Caco-2 (cell line): Measurements from ENCODE around the gene CHAC1. TPM values are rescaled to one million over a fixed set of nuclear protein-coding genes. Genes with fewer than 3 reads are reported as not detected.

Source experiments
- BruUV-seq: library from RNA; stranded (reverse); fragments of 400-500 nt; replicated peaks from 2 replicates; lab custom pipeline; 2021; lab: Mats Ljungman, UMichigan
- CTCF ChIA-PET: fragments of 300-600 bp; sonication (Branson Sonifier 250); formaldehyde crosslinking; loops from one replicate; lab custom pipeline; 2022; ENCODE audit warnings: antibody characterized with exemption; lab: Charles Lee
- POLR2A ChIA-PET: fragments of 300-600 bp; sonication (Branson Sonifier 250); formaldehyde crosslinking; loops from one replicate; lab custom pipeline; 2022; ENCODE audit warnings: antibody characterized with exemption; lab: Charles Lee
- DNase-seq, 2 experiments: peaks; one replicate each; pipeline versions ENCODE4 v3.0.0 to v3.0.0-alpha.2; 2020 to 2022
- H3K27me3 ChIP-seq: replicated peaks from 2 replicates; pipeline ENCODE4 v1.6.0; 2011; ENCODE audit warnings: low read length; ENCODE audit not compliant: control insufficient read depth, insufficient read depth
- H3K36me3 ChIP-seq: 2 replicates; pipeline ENCODE4 v1.5.1; 2011; ENCODE audit warnings: low read length; ENCODE audit not compliant: control insufficient read depth, insufficient read depth
- H3K4me1 ChIP-seq: fragments of 250-450 bp; sonication (Bioruptor Pico); 2 replicates; pipeline ENCODE4 v1.5.1; 2020; ENCODE audit warnings: mild to moderate bottlenecking
- H3K4me3 ChIP-seq: 2 replicates; pipeline ENCODE4 v1.5.1; 2011; ENCODE audit warnings: low read depth, mild to moderate bottlenecking, control low read depth, low read length
- H3K9me3 ChIP-seq: fragments of 250-450 bp; sonication (Bioruptor Pico); 2 replicates; pipeline ENCODE4 v1.5.1; 2020; ENCODE audit warnings: mild to moderate bottlenecking, moderate library complexity
- H3K27ac Mint-ChIP-seq: one replicate; pipeline ENCODE4 v1.8.0; 2022; ENCODE audit warnings: mixed read lengths; ENCODE audit not compliant: unreplicated experiment
- H3K27me3 Mint-ChIP-seq: one replicate; pipeline ENCODE4 v1.8.0; 2022; ENCODE audit warnings: mixed read lengths; ENCODE audit not compliant: insufficient read depth, unreplicated experiment
- H3K36me3 Mint-ChIP-seq: one replicate; pipeline ENCODE4 v1.8.0; 2022; ENCODE audit warnings: mild to moderate bottlenecking, mixed read lengths; ENCODE audit not compliant: insufficient read depth, unreplicated experiment
- H3K4me1 Mint-ChIP-seq: one replicate; pipeline ENCODE4 v1.8.0; 2022; ENCODE audit warnings: low read depth, mixed read lengths; ENCODE audit not compliant: unreplicated experiment
- H3K4me3 Mint-ChIP-seq: one replicate; pipeline ENCODE4 v1.8.0; 2022; ENCODE audit warnings: mild to moderate bottlenecking, moderate library complexity, mixed read lengths; ENCODE audit not compliant: unreplicated experiment
- H3K9me3 Mint-ChIP-seq: one replicate; pipeline ENCODE4 v1.8.0; 2022; ENCODE audit warnings: mixed read lengths; ENCODE audit not compliant: unreplicated experiment
- intact Hi-C: fragments of 100-400 bp; cut with micrococcal nuclease; formaldehyde crosslinking; loops from one replicate; pipeline ENCODE4 v1.10.0; 2022; ENCODE audit not compliant: unreplicated experiment
- total RNA-seq: library from RNA; stranded (reverse); gene quantifications from 2 replicates; pipeline ENCODE4 v1.2.3, GENCODE V29; 2022
- TF ChIP-seq, protein P1 (sequence below), 2 experiments: fragments of 200-600 bp in 1 of 2; IDR thresholded peaks; 1 replicate in 1 of 2; 2 replicates in 1 of 2; pipeline versions ENCODE4 v1.5.1 to v1.8.0; 2011 to 2022; ENCODE audit warnings: antibody characterized with exemption in 1 of 2, control low read depth in 1 of 2, inconsistent platforms in 1 of 2, low read depth in 1 of 2, low read length in 1 of 2, mild to moderate bottlenecking in 1 of 2, moderate library complexity in 1 of 2; ENCODE audit not compliant: insufficient read depth in 1 of 2, severe bottlenecking in 1 of 2, unreplicated experiment in 1 of 2

CHAC1 gene
- total RNA-seq, 1 experiment from 2014 or later, result 55.8 TPM

DNA sequence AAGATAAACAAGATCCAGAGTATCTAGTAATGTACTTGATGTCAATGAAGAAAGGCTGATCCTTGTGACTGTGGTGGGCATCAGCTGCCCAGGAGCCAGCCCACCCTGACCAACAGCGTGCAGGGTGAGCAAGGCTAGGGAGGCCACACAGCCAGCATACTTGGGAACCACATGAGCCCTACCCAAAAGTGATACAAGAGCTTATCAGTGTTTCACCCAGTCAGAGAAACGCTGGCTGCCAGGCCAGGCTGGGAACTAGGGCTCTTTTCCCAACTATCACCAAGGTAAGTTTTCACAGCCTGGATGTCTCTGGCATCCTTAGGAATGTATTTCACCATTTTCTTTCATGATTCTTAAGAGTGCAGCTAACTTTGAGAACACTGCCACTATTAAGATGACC, 24.9 kb downstream of the CHAC1 start:
- Histone ChIP-seq H3K4me1 (no peaks in the 10 kb centered on the region), H3K27me3 (no peaks in the 10 kb centered on the region), H3K4me3 (no peak overlapping the region), H3K9me3 (no peaks in the 10 kb centered on the region), H3K36me3 (no peaks in the 10 kb centered on the region; the same call in 1 of the 2 replicates)
- ChIA-PET CTCF (no interaction called here), POLR2A (no interaction called here)
- H3K9me3 Mint-ChIP-seq, result no peaks in the 10 kb centered on the region
- TF ChIP-seq, protein P1, sequence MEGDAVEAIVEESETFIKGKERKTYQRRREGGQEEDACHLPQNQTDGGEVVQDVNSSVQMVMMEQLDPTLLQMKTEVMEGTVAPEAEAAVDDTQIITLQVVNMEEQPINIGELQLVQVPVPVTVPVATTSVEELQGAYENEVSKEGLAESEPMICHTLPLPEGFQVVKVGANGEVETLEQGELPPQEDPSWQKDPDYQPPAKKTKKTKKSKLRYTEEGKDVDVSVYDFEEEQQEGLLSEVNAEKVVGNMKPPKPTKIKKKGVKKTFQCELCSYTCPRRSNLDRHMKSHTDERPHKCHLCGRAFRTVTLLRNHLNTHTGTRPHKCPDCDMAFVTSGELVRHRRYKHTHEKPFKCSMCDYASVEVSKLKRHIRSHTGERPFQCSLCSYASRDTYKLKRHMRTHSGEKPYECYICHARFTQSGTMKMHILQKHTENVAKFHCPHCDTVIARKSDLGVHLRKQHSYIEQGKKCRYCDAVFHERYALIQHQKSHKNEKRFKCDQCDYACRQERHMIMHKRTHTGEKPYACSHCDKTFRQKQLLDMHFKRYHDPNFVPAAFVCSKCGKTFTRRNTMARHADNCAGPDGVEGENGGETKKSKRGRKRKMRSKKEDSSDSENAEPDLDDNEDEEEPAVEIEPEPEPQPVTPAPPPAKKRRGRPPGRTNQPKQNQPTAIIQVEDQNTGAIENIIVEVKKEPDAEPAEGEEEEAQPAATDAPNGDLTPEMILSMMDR (IDR thresholded peaks at IDR 0.05; ENCODE audit: insufficient read depth in 1 of 2, low read depth in 1 of 2, low read length in 1 of 2, severe bottlenecking in 1 of 2, unreplicated experiment in 1 of 2), result no peak
- no peaks in the 10 kb centered on the region for H3K4me1 Mint-ChIP-seq
- BruUV-seq, result no TSS peak
- no peak for DNase-seq
- no peak overlapping the region for H3K27ac Mint-ChIP-seq
- H3K27me3 Mint-ChIP-seq, result no peaks in the 10 kb centered on the region
- intact Hi-C loops, result no loop called here
- H3K36me3 Mint-ChIP-seq, result peaks cover 50% of the 10 kb centered on the region
- H3K4me3 Mint-ChIP-seq, result no peak overlapping the region

DNA sequence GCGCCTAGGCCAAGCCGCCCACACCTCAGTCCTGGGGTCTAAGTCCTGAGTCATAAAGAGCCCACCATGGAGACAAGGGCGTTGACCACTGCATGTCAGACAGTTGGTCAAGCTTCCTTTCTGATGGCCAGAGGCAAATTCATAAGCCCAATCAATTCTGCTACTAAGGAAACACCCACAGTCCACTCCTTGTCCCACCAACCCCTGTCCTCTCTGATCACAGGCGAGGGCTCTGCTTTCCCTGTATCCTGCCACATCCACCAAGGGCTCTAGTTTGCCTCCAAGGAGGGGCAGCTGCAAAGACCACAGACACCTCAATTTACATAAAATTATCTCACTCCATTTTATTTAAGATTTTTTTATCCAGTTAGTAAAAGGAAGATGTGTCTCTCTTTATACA, 25.3 kb downstream of the CHAC1 start:
- POLR2A ChIA-PET, result no interaction called here
- intact Hi-C loops, result no loop called here
- no peak overlapping the region for H3K27ac Mint-ChIP-seq

DNA sequence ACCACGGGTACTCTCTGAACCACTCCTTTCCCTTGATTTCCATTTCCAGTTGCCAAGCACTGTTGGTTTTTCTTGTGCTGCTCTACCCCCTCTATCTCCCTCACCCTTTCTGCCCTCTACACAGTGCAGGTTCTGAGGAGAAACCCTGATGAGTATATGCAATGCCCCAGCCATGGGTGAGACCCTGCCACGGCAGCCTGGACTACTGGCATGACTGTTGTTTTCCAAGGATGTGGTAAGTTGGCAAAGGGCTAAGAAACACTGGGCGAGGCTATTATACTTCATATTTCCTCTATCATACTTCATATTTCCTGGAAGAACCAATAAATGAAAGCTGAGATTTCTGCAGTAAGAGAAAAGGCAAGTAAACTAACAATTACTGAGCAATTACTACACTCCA, 27.9 kb downstream of the CHAC1 start:
- no peaks in the 10 kb centered on the region for H3K9me3 Mint-ChIP-seq
- no peak overlapping the region for H3K4me3 ChIP-seq
- BruUV-seq, result no TSS peak
- DNase-seq, result no peak
- TF ChIP-seq, protein P1 (IDR thresholded peaks at IDR 0.05; ENCODE audit: insufficient read depth in 1 of 2, low read depth in 1 of 2, low read length in 1 of 2, severe bottlenecking in 1 of 2, unreplicated experiment in 1 of 2), result no peak
- H3K27ac Mint-ChIP-seq, result no peak overlapping the region
- no peaks in the 10 kb centered on the region; the same call in 1 of the 2 replicates for H3K36me3 ChIP-seq
- no peaks in the 10 kb centered on the region for H3K27me3 Mint-ChIP-seq
- no peak overlapping the region for H3K4me3 Mint-ChIP-seq
- H3K4me1 ChIP-seq, result no peaks in the 10 kb centered on the region
- H3K36me3 Mint-ChIP-seq, result peaks cover 62% of the 10 kb centered on the region
- CTCF ChIA-PET, result no interaction called here
- POLR2A ChIA-PET, result no interaction called here
- no peaks in the 10 kb centered on the region for H3K9me3 ChIP-seq
- intact Hi-C loops, result no loop called here
- no peaks in the 10 kb centered on the region for H3K27me3 ChIP-seq
- H3K4me1 Mint-ChIP-seq, result no peaks in the 10 kb centered on the region

More for the DNA sequence above, 25.3 kb downstream of the CHAC1 start:
- H3K27me3 Mint-ChIP-seq, result no peaks in the 10 kb centered on the region
- no peaks in the 10 kb centered on the region for H3K27me3 ChIP-seq
- H3K9me3 ChIP-seq, result no peaks in the 10 kb centered on the region
- no peaks in the 10 kb centered on the region; the same call in 1 of the 2 replicates for H3K36me3 ChIP-seq
- no peaks in the 10 kb centered on the region for H3K4me1 ChIP-seq
- BruUV-seq, result no TSS peak
- no peak for DNase-seq
- CTCF ChIA-PET, result no interaction called here
- H3K36me3 Mint-ChIP-seq, result peaks cover 50% of the 10 kb centered on the region
- H3K4me3 ChIP-seq, result no peak overlapping the region
- no peaks in the 10 kb centered on the region for H3K4me1 Mint-ChIP-seq
- H3K9me3 Mint-ChIP-seq, result no peaks in the 10 kb centered on the region
- TF ChIP-seq, protein P1 (IDR thresholded peaks at IDR 0.05; ENCODE audit: insufficient read depth in 1 of 2, low read depth in 1 of 2, low read length in 1 of 2, severe bottlenecking in 1 of 2, unreplicated experiment in 1 of 2), result no peak
- no peak overlapping the region for H3K4me3 Mint-ChIP-seq
